ENCODE data around the gene JPT2.

- TF ChIP-seq CTCF (IDR thresholded peaks at IDR 0.05) (no peak), POLR2A (IDR thresholded peaks at IDR 0.05) (no peak)
These were observed 25.1 kb upstream of the JPT2 start for GRCh38 chr16:1653023-1653422.
